GM12874 (cell line): ENCODE measurements around the gene HES3.

Experiments
- CTCF ChIP-seq: IDR thresholded peaks from 2 replicates; pipeline ENCODE4 v1.5.1; 2011; ENCODE audit warnings: low read depth, mild to moderate bottlenecking, control low read depth, low read length, moderate library complexity; ENCODE audit not compliant: insufficient read depth

Gene HES3

GRCh38 chr1:6245086-6245868 is 1.3 kb downstream of the HES3 start:
- TF ChIP-seq CTCF: peak; percentile 92

GRCh38 chr1:6245869-6246496 is 2.0 kb downstream of the HES3 start:
- TF ChIP-seq CTCF: no peak

- TF ChIP-seq CTCF: peak; percentile 93
Observed at GRCh38 chr1:6246497-6247467, 2.8 kb downstream of the HES3 start.

GRCh38 chr1:6247651-6248050 is 3.7 kb downstream of the HES3 start:
- TF ChIP-seq CTCF: no peak

- TF ChIP-seq CTCF: no peak
Observed at GRCh38 chr1:6248161-6248776, 4.3 kb downstream of the HES3 start.

GRCh38 chr1:6248932-6249738 is 5.2 kb downstream of the HES3 start:
- no peak for TF ChIP-seq CTCF
